HG02642 (cell line): ENCODE measurements around the gene EPB41L4B.
A peak's percentile ranks its signal among the peaks of the same experiment; 100 is the strongest.
"Not testable (repeated sequence)": the region's sequence is repeated elsewhere in the genome, so short reads cannot be mapped to it uniquely, and the experiment has no call there.

ENCODE experiments used
- ATAC-seq: cut with Tn5 transposase; IDR thresholded peaks from one replicate; pipeline ENCODE4 v1.9.1; 2021; ENCODE audit warnings: mild to moderate bottlenecking; ENCODE audit not compliant: unreplicated experiment, poor library complexity

EPB41L4B gene

DNA sequence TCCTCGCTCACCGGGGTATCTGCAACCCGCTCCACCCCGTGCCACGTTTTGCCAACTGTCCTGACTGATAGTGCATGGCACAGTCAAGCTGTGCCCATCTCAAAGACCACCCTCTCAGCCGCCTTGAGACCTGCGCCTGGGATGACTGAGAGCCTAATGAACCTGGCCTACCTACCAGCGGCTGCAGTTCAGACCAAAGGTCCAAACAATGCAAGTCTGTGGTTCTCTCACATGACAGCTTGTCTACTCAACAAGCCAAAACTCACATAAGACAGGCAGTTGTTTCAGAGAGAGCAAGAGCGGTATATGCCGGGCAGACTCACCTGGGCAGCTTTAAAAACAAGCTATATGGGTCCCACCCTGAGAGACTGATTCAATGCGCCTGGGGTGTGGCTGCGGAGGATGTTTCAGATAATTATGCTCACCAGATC, 70.5 kb downstream of the EPB41L4B start:
- no peak for ATAC-seq

DNA sequence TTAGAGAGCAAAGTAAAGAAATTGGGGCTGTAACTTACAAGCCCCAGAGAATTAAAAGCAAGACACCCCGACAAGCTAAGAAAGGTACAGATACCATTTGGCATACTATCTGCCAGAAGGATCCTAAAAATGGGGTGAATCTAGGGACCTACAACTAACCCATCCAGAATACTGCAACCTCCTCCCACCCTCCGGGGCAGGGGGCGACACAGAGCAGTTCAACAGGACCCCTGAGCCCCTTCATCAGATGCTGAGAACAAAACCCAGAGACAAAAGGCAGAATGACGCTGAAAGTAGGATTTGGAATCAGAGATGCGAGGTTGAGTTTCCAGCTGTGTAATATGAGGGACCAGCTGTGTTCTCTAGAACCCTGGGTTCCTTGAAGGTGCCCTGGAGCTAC, 71.2 kb downstream of the EPB41L4B start:
- no peak for ATAC-seq

DNA sequence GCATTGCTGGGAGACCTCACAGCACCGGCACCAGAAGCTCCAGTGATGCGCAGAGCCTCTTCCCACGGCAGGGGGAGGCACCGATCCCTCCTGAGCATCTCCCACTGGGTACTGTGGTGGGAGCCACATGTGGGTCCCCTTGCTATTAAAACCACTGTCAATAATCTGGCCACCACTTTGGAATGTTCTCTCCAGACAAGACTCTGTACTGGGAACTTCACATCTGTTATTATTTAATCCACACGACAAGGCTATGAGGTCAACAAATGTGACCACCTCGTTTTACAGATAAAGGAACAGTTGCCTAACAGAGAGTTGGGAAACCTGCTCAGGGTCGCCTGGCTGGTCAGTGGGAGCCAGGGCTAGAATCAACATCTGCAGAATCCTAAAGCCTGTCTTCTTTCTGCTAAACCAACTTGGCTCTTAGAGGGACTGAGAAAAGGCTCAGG, 72.7 kb downstream of the EPB41L4B start:
- ATAC-seq, result no peak

DNA sequence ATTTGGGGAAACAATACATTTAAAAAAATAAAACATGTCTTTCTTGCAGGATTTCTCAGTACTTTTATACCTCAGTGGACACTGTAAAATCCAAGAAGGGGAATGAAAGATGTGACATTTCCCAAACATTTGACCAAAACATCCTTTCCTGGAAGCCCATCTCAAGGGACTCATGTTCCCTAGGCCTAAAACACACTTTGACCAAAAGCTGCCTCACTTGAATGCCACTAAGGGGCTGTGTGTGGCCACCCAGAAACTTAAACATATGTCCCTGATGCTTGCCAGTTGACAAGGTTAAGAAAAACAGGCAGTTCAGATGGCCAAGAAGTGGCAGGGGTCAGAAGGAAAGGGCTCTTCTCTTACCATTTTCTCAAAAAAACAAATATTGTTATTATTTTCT, 73.6 kb downstream of the EPB41L4B start:
- ATAC-seq, result no peak

DNA sequence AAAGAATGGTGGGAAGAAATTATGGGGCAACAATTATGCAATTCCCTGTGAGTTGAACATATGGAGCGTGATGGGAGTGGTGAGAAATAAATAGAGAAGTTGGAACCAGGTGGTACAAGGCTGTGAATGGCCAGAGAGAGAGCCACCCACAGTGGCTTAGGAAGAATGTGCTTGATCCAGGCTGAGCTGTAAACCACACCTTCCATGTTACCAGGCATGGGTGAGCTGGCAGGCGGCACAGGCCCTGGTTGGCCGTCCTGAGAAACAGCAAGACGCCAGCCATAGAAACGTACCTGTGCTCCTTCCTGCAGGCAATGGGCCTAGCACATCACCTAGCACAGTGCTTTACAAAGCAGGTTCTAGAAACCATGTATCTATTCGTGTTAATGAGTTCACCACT, 74.3 kb downstream of the EPB41L4B start:
- no peak for ATAC-seq

DNA sequence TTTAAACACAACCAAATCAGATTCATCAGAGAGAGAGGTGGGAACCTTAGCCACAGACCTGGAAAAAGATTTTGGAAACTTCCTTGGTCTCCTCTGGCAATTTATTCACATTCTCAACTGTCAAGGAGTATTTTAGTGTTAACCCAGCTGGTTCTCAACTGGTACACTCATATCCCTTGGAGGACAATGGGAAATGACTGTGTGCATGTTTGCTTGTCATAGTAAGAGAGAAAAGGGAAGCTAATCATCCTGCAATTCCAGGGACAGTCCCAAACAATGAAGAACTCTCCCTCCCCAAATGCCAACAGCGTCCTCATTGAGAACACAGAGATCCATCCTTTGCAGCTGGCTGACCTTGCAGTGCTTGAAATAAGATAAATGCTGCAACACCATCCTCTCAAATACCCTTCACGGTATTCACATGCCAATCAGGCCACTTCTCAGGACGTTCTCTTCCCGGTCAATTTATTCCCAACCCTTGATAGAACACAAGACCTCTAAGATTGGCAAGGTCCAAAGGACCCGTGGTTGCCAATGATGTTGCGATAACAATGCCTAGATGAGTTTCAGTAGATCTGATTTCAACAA, 75.5 kb downstream of the EPB41L4B start:
- ATAC-seq, result no peak

DNA sequence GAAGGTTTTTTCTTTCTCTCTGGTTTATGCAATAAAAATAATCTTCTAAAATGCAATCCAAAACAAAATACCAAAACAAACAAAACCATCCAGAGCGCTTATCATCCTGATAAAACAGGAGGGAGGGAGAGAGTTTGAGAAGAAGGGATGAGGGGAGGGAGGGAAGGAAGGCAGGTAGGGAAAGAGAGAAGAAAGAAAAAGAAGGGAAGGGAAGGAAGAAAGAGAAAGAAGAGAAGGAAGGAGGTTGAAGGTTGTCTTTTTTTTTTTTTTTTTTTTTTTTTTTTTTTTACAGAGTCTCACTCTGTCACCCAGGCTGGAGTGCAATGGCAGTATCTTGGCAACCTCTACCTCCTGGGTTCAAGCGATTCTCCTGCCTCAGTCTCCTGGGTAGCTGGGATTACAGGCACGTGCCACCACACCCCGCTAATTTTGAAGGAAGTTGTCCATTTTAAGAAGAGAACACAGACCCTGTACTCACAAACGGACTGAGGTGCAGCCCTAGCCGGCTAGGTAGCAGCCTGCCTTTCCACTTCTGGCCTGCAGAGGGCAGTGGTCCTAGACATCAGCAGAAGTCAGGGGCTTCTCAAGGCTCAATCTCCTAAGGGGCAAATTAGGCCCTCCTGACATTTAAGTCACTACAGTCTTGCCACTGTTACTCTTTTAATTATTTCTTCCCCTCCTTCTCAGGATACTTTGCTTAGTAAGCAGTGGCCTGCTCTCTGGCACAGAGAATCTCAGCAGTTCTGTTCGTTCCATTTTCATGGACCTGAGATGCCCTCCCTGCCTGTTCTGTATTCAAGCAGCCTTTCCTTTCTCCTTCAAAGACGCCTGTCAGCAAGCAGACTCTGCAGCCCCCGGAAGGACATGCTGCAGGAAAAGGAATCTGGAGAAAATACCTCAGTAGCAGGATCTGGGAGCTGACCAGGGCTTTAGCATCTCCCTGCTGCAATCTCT, 76.4 kb downstream of the EPB41L4B start:
- peak; percentile 80 for ATAC-seq

DNA sequence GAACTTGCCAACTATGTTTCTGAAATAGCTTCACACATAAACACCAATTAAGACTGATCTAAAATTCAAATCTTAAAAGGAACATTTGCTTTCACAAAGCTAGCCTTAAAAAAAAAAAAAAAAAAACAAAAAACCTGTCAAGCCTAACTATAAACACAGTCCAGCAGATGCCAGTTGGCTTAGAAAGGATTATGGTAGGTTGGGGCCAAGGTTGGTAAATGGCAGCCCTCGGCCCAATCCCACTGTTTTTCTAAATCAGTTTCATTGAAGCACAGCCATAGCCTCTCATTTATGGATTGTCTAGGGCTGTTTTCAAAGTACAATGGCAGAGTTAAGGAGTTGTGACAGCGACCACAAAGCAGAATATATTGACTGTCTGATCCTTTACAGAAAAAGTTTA, 78.1 kb downstream of the EPB41L4B start:
- ATAC-seq, result no peak

DNA sequence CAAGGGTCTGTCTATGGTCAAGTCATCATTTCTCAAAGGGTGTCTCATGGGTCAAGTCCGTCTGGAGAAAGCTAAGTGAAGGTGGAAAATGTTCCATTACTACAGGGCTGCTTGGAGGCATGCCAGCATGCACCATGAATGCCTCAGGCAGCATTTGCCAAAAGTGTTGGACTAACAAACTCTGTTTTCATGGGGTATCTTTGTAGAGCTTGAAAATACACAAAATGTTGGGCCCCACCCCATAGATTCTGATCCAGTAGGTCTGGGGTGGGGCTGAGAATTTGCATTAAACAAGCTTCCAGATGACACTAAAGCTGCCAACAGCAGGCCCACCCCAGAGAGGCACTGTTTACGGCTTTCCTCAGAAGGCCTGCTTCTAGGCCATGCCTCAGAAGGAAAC, 78.8 kb downstream of the EPB41L4B start:
- no peak for ATAC-seq

DNA sequence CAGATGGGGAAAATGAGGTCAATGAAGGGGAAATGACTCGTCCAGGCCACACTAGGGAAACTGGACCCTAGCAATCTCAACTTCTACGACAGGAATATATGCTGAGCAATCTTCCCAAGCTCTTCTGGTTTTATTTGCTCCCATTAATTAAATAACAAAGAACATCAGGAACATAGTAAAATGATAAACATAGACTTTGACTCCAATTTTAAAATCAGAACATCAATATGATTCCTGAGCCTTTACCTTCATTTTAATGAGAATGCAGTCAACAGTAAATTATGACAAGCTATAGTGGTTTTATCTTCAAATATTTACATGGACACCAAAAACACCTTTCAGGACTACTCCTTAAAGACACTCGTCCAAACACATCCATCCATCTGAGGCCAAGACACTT, 79.7 kb downstream of the EPB41L4B start:
- no peak for ATAC-seq

DNA sequence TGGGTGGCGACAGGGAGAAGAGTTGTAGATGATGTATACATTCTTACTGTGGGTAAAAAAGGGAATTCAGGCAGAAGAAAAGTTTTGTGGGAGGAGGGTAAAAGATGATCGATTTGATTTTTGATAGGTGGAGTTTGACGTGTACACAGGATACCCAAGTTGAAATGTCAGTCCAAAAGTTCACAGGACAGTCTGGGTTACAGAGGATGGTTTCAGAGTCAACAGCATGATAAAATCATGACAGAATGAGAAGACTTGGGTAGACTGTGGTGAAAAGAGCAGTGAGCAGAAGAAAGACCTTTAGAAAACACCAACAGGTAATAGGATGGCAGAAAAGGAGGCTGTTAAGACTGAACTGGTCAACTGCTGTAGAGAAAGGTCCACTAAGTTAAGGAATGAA, 81.6 kb downstream of the EPB41L4B start:
- no peak for ATAC-seq

DNA sequence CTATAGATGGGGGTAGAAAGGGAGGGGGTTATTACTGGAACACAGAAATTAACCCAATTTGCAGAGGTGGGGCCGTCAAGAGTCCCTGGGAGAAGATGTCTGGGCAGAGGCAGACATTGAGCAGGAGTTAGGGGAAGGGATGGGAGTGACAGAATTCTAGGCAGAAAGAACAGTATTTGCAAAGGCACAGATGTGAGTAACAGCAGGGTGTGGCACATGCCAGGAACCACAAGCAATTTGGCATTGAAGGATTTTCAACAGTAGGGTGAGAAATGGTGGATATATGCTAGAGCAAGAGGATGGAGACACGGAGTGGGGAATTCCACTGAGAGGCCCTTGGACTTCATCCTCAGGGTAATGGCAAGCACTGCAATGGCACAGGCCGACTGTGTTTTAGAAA, 82.2 kb downstream of the EPB41L4B start:
- ATAC-seq, result no peak

DNA sequence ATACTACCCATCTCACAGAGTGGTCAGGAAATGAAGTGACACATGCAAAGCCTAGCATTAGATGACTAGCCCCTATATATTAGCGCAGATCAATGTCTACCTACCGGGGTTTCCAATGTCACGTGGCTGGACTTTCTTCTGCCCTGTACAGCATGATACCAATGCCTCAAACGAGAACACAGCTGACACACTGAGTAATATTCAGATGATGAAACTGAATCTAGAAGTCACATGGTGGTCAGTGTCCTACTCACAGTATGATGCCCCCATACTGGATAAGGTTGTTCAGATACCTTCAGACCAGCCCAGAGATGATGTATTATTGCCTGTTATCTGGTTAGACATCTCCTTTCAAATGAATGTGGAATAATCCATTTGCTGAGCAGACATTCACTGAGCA, 82.7 kb downstream of the EPB41L4B start:
- ATAC-seq, result no peak

DNA sequence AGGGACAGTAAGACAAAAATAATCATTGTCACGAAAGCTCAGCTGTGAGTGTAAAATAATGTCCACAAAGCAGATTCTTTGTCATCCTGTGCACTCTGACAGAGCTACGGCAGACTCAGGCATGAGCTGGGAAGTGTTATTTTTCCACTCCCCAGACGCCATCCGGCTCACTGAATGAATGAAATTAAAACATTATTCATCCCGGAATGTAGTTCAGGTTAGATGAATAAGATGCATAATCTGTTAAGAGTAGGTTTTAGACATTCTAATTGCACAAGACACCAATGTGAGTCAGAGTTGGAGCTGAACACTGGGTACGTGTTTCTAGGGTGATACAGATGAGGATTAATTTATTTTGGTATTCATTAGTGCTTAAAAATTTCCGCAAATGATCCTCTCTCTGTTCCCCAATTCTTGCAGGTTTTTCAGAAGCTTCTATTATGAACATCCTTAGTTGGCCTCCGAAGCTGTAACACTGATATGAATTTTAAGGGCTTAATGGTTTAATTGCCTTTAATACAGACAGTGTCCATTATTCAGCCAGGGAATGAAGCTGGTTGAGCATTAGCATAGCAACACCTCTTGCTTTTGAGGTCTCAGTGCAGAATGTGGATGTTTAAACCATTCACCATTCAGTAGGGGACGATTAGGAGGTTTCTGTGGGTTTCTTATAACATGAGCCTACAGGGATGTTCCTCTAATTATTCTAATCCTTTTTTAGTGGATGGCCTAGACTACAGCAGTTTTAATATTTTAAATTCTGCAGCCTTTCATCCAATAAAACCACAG, 88.2 kb downstream of the EPB41L4B start:
- ATAC-seq, result no peak

DNA sequence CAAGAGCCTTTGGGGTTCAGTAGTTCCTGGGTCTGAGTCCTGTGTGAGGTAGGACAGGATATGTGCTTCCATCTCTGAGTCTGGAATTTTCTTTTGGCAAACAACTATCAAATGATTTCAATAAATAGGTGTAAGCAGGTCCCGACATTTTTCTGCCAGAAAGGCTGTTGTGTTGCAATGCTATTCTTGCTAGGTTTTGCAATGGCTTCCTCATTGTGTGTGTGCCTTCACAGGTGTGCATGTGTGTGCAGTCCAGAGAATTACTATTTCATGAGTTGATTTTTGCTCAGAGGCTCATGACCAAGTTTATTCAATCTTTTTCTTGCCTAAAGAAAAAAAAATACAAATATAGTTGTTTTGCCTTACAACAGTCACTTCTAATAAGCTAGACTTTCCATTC, 89.3 kb downstream of the EPB41L4B start:
- no peak for ATAC-seq

DNA sequence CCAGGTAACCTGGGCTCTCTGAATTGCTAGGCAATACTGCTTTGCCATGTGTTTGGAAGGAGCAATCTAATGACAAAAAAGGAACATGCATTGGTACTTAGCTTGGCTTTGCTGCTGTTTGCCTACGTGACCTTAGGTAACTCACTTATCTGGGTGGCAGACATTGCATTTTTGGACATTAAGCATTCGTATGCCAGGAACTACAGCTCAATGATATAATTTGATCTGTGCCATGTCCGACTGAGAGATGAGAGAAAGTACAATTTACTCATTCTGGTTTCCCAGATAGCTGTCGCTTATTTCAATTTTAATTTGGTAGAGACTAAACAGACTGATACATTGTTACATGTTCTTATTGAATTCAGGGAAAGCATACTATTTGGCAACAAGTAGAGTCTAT, 90.6 kb downstream of the EPB41L4B start:
- ATAC-seq, result no peak

DNA sequence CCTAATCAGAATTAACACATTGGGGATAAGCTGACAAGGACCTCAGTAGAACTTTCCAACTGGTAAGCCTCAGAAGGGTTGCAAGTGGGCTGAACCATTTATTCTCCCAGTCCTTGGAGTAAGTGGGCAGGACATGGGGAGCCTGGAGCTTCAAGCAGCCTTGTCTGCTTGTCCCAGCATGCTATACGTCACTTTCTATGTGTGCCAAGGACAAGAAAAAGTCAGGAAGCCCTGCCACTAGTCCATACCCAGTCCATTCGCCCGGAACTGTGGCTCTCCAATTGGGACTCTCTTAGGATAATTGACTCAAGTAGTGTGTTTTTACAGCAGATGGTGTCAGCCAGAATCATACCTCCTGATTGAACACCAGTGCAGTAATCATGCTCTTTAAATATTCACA, 91.2 kb downstream of the EPB41L4B start:
- no peak for ATAC-seq

DNA sequence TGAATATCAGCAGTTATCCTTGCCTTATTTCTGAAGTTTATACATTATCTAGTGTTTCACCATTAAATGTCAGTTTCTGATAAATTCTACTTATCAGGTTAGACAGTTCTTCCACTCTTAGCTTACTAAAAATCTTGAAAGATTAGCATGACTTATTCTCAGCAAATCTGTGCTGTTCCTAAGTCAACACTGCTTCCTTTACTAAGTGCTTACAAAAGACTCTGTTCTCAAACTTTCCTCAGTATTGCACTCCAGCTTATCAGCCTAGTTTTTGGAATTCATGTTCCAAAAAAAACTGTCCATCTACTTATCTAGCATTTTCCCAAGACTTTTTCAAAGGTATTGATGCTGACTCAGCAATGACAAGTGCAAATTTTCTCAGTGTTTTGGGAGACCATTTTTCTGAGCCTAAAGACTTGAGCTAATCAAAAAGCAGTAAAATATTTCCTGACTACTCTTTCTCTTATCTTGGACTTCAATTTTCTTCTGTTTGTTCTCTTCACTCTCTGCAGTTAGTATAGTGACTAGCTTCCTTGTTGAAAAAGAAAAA, 92.7 kb downstream of the EPB41L4B start:
- no peak for ATAC-seq

DNA sequence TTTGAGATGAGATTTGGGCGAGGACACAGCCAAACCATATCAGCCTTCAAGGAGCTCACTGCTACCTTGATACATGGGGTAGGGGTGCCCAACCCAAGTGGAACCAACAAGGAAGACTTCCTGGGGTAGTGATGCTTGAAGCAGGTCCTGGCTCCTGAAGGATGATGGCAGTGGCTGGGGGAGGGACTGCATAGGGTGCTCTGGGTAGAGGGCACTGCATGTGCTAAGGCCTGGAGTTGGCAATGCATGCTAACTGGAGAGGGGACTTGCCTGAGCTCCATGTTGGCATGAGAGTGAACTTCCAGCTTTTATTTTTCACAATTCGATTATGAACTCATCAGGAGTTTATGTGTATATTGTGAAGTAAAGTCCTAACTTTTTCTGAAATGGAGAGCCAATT, 95.2 kb downstream of the EPB41L4B start:
- no peak for ATAC-seq

DNA sequence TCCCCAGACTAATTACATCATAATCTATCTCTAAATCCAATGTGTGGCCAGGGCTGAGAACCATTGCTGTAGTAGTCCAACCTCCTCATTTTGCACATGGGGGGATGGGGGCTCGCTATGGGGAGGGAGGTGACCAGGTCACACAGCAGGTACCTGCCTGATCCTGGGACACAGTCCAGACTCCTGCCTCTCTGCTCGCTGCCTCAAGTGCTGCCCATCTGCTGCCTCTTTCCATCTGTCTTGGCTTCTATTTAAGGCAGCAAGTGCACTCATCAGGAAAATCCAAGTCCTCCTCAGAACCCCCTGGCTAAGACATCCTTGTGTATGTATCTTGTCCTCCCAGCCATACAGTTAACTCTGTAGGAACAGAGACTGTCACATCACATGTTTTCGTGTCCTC, 96.1 kb downstream of the EPB41L4B start:
- ATAC-seq, result no peak

DNA sequence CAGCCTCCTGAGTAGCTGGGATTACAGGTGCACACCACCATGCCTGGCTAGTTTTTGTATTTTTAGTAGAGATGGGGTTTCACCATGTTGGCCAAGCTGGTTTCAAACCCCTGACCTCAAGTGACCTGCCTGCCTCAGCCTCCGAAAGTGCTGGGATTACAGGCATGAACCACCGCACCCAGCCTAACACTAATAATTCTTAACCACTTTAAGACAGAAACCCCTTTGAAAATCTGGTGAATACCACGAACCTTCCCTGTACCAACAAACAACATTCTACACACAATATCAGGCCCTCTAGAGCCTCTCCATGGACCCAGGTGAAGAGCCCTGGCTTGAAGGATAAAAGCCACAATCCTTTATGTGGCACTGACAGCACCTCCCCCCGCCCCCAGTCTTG, 102.6 kb downstream of the EPB41L4B start:
- not testable (repeated sequence) for ATAC-seq
